Measurements from ENCODE around the gene AHRR.

Gene AHRR

GRCh38 chr5:321726-322251 is 275 bp downstream of the AHRR start:
- Histone ChIP-seq H3K27ac (ENCODE audit: low read depth, low read length, severe bottlenecking) (no peak overlapping the region), H3K9me3 (ENCODE audit: control insufficient read depth, low read length) (no peaks in the 10 kb centered on the region), H3K4me3 (ENCODE audit: extremely low read depth, insufficient read depth, low read length, poor library complexity, severe bottlenecking) (peak overlapping the region; percentile 49), H3K4me1 (ENCODE audit: control insufficient read depth, insufficient read depth, low read length, poor library complexity, severe bottlenecking) (no peaks in the 10 kb centered on the region), H3K36me3 (ENCODE audit: control insufficient read depth, insufficient read depth, low read length) (no peaks in the 10 kb centered on the region)
- 7 to 8% methylated on average over 60 of the region's 67 CpGs for WGBS, 2 experiments (ENCODE audit: insufficient coverage in 2 of 2)

- no peaks in the 10 kb centered on the region for H3K4me1 ChIP-seq (ENCODE audit: control insufficient read depth, insufficient read depth, low read length, poor library complexity, severe bottlenecking)
- no peaks in the 10 kb centered on the region for H3K36me3 ChIP-seq (ENCODE audit: control insufficient read depth, insufficient read depth, low read length)
- H3K9me3 ChIP-seq (ENCODE audit: control insufficient read depth, low read length) = no peaks in the 10 kb centered on the region
- WGBS, 2 experiments (ENCODE audit: insufficient coverage in 2 of 2) = 74 to 78% methylated on average over 50 to 52 of the region's 56 CpGs
- peak overlapping the region; percentile 49 for H3K4me3 ChIP-seq (ENCODE audit: extremely low read depth, insufficient read depth, low read length, poor library complexity, severe bottlenecking)
- no peak overlapping the region for H3K27ac ChIP-seq (ENCODE audit: low read depth, low read length, severe bottlenecking)
These were observed 897 bp downstream of the AHRR start for GRCh38 chr5:322281-322941.

- H3K4me3 ChIP-seq (ENCODE audit: extremely low read depth, insufficient read depth, low read length, poor library complexity, severe bottlenecking) = no peak overlapping the region
- H3K4me1 ChIP-seq (ENCODE audit: control insufficient read depth, insufficient read depth, low read length, poor library complexity, severe bottlenecking) = no peaks in the 10 kb centered on the region
- WGBS, 2 experiments (ENCODE audit: insufficient coverage in 2 of 2) = 69 to 70% methylated on average over 26 to 29 of the region's 30 CpGs
- no peak overlapping the region for H3K27ac ChIP-seq (ENCODE audit: low read depth, low read length, severe bottlenecking)
- H3K9me3 ChIP-seq (ENCODE audit: control insufficient read depth, low read length) = no peaks in the 10 kb centered on the region
- no peaks in the 10 kb centered on the region for H3K36me3 ChIP-seq (ENCODE audit: control insufficient read depth, insufficient read depth, low read length)
These were observed 1.7 kb downstream of the AHRR start for GRCh38 chr5:322942-323879.

GRCh38 chr5:324736-325612 is 3.5 kb downstream of the AHRR start:
- H3K36me3 ChIP-seq (ENCODE audit: control insufficient read depth, insufficient read depth, low read length) = no peaks in the 10 kb centered on the region
- H3K9me3 ChIP-seq (ENCODE audit: control insufficient read depth, low read length) = no peaks in the 10 kb centered on the region
- no peak overlapping the region for H3K27ac ChIP-seq (ENCODE audit: low read depth, low read length, severe bottlenecking)
- no peaks in the 10 kb centered on the region for H3K4me1 ChIP-seq (ENCODE audit: control insufficient read depth, insufficient read depth, low read length, poor library complexity, severe bottlenecking)
- WGBS, 2 experiments (ENCODE audit: insufficient coverage in 2 of 2) = 83 to 92% methylated on average over 17 to 20 of the region's 24 CpGs
- no peak overlapping the region for H3K4me3 ChIP-seq (ENCODE audit: extremely low read depth, insufficient read depth, low read length, poor library complexity, severe bottlenecking)

GRCh38 chr5:326109-326508 is 4.6 kb downstream of the AHRR start:
- Histone ChIP-seq H3K4me3 (ENCODE audit: extremely low read depth, insufficient read depth, low read length, poor library complexity, severe bottlenecking) (no peak overlapping the region), H3K9me3 (ENCODE audit: control insufficient read depth, low read length) (no peaks in the 10 kb centered on the region), H3K36me3 (ENCODE audit: control insufficient read depth, insufficient read depth, low read length) (no peaks in the 10 kb centered on the region), H3K27ac (ENCODE audit: low read depth, low read length, severe bottlenecking) (no peak overlapping the region), H3K4me1 (ENCODE audit: control insufficient read depth, insufficient read depth, low read length, poor library complexity, severe bottlenecking) (no peaks in the 10 kb centered on the region)
- WGBS, 2 experiments (ENCODE audit: insufficient coverage in 2 of 2) = 91 to 92% methylated on average over 6 of the region's 7 CpGs

GRCh38 chr5:329121-329735 is 7.7 kb downstream of the AHRR start:
- WGBS, 2 experiments (ENCODE audit: insufficient coverage in 2 of 2) = 86 to 100% methylated on average over 3 of the region's 4 CpGs

GRCh38 chr5:329768-330167 is 8.3 kb downstream of the AHRR start:
- H3K4me1 ChIP-seq (ENCODE audit: control insufficient read depth, insufficient read depth, low read length, poor library complexity, severe bottlenecking) = no peaks in the 10 kb centered on the region
- H3K36me3 ChIP-seq (ENCODE audit: control insufficient read depth, insufficient read depth, low read length) = no peaks in the 10 kb centered on the region
- 100% methylated on average over 1 of the region's 1 CpG; no CpG with 5 or more reads in 1 of the 2 experiments for WGBS, 2 experiments (ENCODE audit: insufficient coverage in 2 of 2)
- no peaks in the 10 kb centered on the region for H3K9me3 ChIP-seq (ENCODE audit: control insufficient read depth, low read length)
- H3K27ac ChIP-seq (ENCODE audit: low read depth, low read length, severe bottlenecking) = no peak overlapping the region
- no peak overlapping the region for H3K4me3 ChIP-seq (ENCODE audit: extremely low read depth, insufficient read depth, low read length, poor library complexity, severe bottlenecking)

More at GRCh38 chr5:329121-329735, 7.7 kb downstream of the AHRR start:
- Histone ChIP-seq H3K36me3 (ENCODE audit: control insufficient read depth, insufficient read depth, low read length) (no peaks in the 10 kb centered on the region), H3K27ac (ENCODE audit: low read depth, low read length, severe bottlenecking) (no peak overlapping the region), H3K9me3 (ENCODE audit: control insufficient read depth, low read length) (no peaks in the 10 kb centered on the region), H3K4me3 (ENCODE audit: extremely low read depth, insufficient read depth, low read length, poor library complexity, severe bottlenecking) (no peak overlapping the region), H3K4me1 (ENCODE audit: control insufficient read depth, insufficient read depth, low read length, poor library complexity, severe bottlenecking) (no peaks in the 10 kb centered on the region)

GRCh38 chr5:332843-333242 is 11.3 kb downstream of the AHRR start:
- Histone ChIP-seq H3K4me1 (ENCODE audit: control insufficient read depth, insufficient read depth, low read length, poor library complexity, severe bottlenecking) (no peaks in the 10 kb centered on the region), H3K9me3 (ENCODE audit: control insufficient read depth, low read length) (no peaks in the 10 kb centered on the region), H3K36me3 (ENCODE audit: control insufficient read depth, insufficient read depth, low read length) (no peaks in the 10 kb centered on the region), H3K4me3 (ENCODE audit: extremely low read depth, insufficient read depth, low read length, poor library complexity, severe bottlenecking) (no peak overlapping the region), H3K27ac (ENCODE audit: low read depth, low read length, severe bottlenecking) (no peak overlapping the region)
- 80% methylated on average over 1 of the region's 5 CpGs; no CpG with 5 or more reads in 1 of the 2 experiments for WGBS, 2 experiments (ENCODE audit: insufficient coverage in 2 of 2)

- Histone ChIP-seq H3K4me1 (ENCODE audit: control insufficient read depth, insufficient read depth, low read length, poor library complexity, severe bottlenecking) (no peaks in the 10 kb centered on the region), H3K36me3 (ENCODE audit: control insufficient read depth, insufficient read depth, low read length) (no peaks in the 10 kb centered on the region), H3K9me3 (ENCODE audit: control insufficient read depth, low read length) (no peaks in the 10 kb centered on the region), H3K4me3 (ENCODE audit: extremely low read depth, insufficient read depth, low read length, poor library complexity, severe bottlenecking) (no peak overlapping the region), H3K27ac (ENCODE audit: low read depth, low read length, severe bottlenecking) (no peak overlapping the region)
- 80 to 100% methylated on average over 1 of the region's 2 CpGs for WGBS, 2 experiments (ENCODE audit: insufficient coverage in 2 of 2)
These were observed 12.4 kb downstream of the AHRR start for GRCh38 chr5:333945-334344.
